NCI-H226 (cell line): ENCODE data around the gene DGKA.
A peak's percentile ranks its signal among the peaks of the same experiment; 100 is the strongest.

Experiments
- DNase-seq: peaks from one replicate; pipeline ENCODE4 v3.0.0-alpha.2; 2015

Gene DGKA

DNA sequence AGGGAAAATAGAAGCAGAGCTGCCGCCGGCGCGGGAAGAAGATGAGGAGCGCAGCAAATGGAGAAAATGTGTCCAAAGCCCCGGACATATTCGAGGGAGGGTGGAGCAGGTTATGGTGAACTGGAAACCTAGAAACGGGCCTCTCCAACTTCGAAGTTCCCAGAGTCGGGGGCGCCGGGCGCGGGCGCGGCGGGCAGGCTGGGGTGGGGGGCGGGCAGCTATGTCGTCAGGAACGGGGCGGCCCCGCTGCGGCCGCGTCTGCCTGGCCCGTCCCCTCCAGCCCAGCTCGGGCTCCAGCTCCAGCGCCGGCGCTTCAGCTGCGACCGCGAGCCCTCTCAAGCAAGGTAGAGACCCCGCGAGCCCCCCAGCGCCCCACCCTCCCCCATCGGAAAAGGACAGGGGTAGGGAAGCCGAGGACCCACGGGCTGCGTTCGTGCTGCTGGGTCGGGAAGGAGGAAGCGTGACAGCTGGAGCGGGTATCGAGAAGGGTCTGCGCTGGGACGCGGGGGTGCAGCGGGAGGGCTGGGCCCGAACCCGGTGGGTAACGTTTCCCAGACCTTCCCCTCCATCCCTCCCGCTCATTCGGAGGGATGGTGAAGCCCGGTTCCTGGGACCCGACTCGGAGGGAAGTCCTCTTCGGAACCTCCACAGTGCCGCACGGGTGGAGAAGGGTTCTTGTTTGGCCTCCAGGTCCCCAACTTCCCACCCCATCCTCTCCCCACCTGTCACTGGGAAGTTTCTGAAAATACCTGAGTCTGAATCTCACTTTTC, 1.0 kb downstream of the DGKA start:
- DNase-seq = peak; percentile 28

DNA sequence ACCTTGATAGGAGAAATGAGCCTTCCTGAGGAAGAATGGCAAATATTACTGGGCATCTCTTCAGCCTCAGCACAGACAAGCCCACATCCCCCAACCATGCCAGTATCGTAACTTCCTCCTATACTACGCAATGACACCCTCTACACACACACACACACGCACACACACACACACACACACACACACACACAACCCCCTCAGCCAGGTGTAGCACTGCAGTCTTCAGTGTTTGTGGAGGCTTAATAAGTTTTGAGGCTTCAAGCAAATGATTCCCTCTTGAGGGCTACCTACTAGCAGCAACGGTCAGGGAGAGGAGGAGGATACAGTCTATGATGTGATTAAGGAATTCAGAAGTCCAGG, 1.6 kb downstream of the DGKA start:
- DNase-seq = no peak

DNA sequence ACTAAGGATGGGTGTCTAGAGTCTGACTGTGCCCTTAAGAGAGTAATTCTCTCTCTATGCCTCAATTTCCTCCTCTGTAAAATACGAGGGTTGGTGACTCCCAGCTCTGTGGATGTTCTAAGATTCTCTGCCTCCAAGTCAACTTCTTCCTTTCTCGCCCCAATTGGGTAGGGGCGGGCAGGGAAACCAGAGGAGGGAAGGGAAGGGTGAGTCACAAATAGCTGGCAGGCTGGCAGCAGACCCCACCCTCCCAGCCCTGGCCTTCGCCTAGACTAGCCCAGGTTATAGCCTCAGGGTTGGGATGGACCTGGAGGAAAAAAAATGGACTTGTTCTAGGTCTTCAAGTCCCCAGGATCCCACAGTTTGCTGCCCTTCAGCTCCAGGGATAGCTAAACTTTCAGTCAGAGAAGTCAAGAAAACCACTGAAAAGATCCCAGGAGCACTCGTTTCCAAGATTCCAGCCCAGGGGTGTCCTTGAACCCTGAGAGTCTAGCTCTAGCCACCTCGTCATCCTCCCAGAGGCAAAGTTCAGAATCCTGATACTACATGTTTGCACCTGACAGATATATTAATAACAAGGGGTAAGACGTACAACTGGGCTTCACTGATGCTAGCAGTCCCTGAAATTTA, 2.3 kb downstream of the DGKA start:
- DNase-seq = peak; percentile 86

DNA sequence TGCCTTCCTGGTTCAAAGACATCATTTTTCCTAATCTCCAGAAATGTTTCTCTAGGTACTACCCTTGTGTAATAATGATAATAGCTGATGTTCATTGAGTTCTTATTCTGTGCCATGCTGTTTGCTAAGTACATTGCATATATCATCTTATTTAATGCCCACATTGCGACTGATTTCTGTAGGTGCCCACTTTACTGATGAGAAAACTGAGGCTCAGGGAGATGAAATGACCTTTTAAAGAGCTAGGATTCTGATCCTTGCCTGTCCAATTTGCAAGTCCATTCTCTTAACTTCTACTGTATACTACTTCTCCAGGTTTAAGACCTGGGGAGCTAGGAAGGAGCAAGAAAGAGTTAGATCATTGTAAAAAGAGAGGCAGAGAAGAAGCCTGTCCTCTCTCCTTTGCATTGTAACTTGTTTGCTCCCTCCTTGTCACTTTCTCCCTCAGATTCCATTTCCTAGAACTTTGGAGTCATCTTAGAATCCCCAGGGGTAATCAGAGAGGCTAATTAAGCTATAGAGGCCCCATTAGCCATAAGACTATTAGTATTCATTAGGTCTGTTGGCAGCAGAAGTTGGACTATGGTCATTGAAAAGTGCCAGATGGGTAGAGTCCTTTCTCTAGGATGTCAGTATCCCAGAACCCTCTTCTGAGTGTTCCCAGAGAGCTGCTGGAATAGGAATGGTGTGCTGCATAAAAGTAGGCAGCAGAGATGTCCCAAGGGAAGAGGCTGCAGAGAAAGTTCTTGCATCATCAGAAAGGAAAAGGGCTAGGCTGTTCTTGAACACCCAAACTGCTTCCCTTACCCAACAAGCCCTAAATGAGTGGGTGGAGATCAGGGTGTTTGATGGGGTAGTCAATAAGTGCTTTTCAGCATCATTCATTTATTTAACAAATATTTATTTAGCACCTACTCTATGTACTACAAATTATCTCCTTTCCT, 3.1 kb downstream of the DGKA start:
- DNase-seq = no peak

DNA sequence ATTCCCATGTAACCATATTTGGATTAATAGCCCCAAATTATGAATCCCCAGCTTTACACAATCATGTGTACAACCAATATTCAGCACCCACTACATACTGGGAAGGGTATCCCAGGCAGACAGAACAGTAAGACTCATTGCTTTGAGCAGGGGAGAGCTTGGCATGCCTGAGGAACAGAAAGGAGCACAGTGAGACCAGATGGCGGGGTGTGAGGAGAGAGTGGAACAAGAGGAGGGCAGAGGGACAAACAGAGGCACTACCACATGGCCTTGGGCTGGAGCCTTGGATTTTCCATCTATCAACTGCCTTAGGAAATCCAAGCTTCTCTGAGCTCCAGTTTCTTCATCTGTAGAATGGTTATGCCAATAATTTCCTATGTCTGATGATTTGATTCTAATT, 3.8 kb downstream of the DGKA start:
- DNase-seq = no peak

DNA sequence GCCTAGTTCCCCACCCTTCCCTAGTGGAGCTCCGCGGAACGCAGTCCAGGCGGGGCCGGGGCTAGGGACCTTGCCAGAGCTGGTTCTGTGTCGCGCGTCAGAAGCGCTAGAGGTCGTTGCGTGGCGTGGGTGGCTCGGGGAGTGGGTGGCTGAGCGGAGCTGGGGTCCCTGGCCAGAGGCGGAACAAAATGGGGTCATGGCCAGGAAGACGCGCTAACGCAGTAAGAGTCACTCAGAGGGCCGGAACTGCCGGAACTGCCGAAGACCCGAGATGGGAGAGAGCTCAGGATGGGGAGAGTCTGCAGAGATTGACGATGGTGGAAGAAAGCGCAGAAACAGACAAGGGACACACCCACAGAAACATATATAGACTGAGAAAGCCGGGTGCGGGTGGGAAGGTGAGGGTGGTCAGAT, 4.8 kb downstream of the DGKA start:
- no peak for DNase-seq

DNA sequence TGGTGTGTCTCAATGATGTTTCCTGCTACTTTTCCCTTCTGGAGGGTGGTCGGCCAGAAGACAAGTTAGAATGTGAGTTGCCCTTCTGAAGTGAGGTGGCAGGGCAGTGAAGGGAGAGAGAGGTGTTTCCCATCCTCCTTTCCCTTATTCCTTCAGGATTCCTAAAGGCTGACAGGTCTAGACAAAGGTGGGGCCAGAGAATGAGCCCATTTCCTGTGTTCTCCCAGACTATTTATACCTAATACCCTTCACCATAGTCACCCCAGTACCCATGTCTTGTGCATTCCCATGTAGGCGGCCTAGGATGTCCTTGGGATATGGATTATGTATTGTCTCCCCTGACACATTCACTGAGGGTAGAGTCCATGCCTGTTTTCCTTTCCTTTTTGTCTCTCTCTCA, 7.0 kb downstream of the DGKA start:
- DNase-seq = peak; percentile 71

DNA sequence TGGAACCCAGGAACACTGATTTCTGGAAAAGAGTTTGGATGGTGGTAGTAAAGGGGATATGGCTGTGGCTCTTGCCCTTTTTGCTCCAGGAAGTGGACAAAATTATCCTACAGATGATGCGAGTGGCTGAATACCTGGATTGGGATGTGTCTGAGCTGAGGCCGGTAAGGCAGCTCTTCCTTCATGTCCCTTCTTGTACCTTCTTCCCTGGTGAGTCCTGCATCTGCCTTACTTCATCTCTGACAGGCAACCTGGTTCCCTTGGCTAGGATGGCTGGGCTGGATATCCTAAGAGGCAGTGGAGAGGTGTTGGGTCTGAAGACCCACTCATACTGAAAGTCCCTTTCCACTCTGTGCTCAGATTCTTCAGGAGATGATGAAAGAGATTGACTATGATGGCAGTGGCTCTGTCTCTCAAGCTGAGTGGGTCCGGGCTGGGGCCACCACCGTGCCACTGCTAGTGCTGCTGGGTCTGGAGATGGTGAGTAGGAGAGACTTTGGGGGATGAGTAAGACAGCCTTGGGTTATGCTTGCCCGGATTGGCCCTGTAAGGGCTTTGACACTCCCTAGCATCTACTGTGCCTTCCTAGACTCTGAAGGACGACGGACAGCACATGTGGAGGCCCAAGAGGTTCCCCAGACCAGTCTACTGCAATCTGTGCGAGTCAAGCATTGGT, 8.0 kb downstream of the DGKA start:
- DNase-seq = no peak

DNA sequence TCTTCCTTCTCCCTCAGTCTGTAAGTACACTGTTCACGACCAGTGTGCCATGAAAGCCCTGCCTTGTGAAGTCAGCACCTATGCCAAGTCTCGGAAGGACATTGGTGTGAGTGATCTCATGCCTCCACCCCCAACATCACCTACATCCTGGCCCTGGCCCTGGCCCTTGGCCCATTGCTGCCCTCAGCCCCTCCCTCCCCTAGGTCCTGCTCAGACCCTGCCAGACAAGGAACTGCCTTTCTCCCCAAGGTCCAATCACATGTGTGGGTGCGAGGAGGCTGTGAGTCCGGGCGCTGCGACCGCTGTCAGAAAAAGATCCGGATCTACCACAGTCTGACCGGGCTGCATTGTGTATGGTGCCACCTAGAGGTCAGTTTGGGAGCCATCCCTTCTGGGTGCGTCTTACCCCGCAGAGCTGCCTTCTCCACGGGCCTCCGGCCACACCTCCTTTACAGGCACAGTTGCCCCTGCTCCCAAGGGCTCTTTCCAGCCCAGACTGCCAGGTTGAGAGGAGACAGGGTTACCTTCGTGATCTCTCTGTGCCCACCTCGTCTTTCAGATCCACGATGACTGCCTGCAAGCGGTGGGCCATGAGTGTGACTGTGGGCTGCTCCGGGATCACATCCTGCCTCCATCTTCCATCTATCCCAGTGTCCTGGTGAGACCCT, 9.2 kb downstream of the DGKA start:
- peak; percentile 87 for DNase-seq

DNA sequence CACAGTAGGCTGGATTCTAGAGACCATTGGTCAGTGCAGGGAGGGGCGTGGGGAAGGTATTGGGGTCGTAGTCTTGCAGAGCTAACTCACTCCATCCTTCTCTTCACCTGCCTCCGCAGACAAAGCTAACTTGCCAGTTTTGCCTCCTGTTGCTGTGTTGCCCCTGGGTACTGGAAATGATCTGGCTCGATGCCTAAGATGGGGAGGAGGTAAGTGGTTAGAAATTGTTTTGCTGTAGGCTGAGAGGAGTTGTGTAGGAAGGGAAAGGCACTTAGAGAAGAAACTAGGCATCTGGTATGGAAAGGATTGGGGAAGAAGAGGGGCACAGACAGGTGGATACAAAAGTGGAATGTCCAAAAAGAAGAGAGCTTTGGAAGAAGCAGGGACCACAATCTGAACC, 11.1 kb downstream of the DGKA start:
- no peak for DNase-seq

DNA sequence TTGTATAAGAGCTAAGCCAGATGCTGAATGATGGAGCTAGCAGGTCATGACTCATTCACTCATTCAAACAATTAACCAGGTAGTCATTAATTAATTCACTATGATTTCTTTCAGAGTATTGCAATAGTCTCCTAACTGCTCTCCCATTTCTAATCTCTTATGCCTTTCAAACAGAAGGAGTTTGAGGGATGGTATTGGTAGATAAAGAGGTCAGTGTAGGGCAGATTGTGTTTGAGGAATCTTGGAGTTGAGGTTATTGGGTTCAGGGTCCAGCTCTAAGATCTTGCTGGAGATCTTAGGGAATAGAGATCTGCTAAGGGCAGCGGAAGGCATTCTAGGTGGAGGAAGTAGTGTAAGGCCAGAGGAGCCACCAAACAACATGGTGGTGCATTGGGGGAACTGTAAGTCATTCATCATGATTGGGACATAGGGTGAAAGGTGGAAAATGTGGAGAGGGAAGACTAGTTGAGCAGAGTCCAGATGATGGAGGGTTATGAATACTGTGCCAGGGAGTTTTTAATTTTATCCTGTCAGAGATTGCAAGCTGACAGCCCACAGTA, 11.7 kb downstream of the DGKA start:
- DNase-seq = no peak

DNA sequence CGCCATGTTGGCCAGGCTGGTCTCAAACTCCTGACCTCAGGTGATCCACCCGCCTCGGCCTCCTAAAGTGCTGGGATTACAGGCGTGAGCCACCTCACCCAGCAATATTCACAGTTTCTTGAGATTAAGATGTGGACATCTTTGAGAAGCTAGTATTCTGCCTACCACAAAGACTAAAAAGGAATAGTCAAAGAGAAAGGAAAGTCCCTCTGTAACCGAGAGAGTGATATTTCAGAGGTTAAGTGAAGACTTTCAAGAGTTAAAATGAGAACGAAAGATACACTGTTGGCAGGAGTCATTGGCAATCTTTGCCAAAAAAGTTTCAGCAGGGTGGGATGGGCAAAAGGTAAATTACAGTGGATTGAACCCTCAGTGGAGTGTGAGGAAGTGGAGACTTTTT, 15.6 kb downstream of the DGKA start:
- no peak for DNase-seq

DNA sequence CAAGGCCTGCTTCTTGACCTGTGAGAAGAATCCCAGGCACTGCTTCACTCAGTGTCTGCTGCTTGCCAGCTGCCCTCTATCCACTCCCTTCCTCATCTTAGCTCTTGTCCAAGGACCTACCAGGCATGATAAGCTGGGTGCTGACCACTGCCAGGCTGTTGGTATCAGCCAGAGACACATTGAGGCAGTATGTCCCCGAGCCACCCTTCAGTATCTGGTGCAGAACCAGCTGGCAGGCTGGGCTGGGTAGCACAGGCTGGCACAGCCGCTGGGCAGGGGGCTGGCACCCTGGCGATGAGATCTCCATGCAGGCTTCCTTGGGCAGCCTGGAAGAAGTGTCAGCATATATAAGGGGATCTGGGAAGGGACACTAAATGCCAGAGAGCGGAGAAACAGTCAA, 24.4 kb downstream of the DGKA start:
- DNase-seq = no peak

DNA sequence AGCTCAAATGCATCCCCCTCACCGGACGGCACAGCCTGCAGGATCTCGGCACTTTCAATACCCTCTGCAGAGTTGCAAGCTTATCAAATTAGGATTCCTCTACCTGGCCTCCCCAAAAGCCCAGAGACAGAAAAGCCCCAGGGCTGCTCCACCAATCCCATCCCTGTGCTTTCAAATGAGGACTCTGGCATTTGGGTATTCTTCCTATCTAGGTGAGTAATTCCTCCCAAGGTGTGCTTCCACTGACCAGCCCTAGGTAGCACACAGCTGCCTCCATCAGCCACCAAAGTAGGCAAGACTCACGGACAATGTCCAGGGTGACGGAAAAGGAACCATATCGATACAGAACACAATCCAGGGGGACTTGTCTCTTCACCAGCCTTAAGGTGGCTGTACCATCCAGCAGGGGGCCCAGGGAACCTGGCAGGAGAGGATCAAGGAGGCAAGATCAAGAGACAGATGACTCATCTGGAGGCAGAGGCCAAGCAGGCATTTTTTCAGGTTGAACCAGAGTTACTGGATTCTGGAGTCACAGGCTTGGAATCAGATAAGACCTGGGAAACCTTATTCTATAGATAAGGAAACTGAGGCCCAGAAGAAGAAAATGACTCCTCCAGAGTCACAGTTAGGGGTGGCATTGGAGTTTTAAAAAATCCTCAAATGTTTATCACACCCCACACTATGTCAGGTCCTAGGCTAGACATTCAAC, 25.0 kb downstream of the DGKA start:
- DNase-seq = peak; percentile 86

DNA sequence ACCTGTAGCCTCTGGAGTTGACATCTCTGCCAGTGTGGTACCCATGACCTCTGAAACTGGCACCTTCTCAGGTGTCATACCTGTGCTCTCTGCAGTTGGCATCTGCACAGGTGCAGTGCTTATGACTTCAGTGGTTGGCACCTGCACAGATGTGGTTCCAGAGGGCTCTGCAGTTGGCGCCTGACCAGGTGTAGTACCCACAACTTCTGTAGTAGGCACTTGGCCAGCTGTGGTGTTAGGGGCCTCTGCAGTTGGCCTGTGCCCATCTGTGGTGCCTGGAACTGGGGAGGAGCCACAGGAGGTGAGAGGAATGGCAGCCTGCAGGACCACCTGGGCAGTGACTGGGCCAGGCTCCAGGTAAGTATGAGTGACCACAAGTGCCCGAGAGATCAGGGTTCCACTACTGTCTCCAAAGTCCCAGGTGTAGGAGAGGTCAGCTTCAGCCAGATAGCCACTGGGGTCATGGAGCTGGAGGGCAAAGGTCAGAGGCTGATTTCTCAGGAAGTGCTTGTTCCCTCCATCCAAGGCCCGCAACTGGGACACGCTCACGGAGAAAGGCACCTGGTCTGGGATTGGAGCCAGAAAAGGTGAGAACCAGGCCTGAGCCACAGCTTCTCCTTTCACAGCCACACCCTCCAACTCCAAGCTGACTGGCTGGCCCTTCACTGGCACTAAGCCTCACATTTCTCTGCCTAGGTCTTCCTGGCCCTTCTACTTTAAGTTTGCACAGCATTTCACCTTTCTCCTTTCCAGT, 26.3 kb downstream of the DGKA start:
- DNase-seq = no peak

DNA sequence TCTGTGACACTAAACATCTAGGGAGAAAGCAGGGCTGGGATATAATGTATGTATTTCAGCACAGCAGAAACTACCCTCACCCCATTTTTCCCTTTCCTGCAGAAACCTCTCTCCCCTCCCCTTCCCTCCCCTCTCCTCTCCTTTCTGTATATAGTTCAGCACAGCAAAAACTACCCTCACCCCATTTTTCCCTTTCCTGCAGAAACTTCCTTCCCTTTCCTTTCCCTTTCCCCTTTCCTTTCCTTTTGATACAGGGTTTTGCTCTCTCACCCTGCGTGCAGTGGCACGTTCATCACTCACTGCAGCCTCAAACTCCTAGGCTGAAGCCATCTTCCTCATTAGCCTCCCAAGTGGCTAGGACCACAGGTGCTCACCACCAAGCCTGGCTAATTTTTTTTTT, 32.8 kb downstream of the DGKA start:
- DNase-seq = no peak

DNA sequence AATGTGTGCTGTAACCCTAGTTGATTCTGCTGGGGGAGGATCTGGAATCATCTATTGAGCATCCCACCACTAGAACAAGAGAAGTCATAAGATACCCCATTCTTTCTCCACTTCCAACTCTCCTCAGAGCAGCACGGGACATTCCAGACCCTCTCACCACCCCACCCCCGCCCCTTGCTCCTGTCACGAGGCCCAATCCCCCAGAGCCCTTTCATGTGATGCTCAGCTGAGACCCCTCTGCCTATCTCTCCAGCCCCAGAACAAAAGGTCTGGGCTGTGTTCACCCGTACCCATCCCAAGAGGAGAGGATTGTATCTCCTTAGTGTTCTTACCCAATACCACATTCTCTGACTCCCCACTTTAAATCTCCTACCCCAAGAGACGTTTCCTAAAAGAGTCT, 34.3 kb downstream of the DGKA start:
- DNase-seq = no peak

DNA sequence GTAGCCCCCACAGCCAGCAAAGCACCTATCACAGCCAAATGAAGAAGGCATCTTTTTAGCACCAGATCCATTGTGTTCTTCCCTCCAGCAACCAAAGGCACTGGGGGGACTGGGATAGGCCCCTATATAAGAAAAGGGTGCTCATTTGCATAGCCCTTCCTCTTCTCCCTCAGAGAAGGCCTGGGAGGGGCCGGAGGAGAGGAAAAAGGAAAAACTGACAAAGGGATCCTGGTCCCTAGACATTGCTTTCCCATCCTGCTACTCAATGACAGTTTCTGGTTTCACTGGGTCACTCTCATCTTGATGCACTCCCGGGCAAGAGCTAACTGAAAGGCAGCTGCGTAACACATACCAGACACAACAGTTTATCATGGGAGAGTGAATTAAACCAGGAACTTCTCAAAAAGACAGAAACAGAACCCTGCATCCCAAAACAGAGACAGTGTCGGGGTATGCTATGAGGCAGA, 35.0 kb downstream of the DGKA start, which contains the start of gene PMEL:
Gene PMEL (minus strand): TSS at position 102 of the 467 bp plus-strand sequence. CDS start 31 bp downstream, at position 71.
- DNase-seq = no peak

DNA sequence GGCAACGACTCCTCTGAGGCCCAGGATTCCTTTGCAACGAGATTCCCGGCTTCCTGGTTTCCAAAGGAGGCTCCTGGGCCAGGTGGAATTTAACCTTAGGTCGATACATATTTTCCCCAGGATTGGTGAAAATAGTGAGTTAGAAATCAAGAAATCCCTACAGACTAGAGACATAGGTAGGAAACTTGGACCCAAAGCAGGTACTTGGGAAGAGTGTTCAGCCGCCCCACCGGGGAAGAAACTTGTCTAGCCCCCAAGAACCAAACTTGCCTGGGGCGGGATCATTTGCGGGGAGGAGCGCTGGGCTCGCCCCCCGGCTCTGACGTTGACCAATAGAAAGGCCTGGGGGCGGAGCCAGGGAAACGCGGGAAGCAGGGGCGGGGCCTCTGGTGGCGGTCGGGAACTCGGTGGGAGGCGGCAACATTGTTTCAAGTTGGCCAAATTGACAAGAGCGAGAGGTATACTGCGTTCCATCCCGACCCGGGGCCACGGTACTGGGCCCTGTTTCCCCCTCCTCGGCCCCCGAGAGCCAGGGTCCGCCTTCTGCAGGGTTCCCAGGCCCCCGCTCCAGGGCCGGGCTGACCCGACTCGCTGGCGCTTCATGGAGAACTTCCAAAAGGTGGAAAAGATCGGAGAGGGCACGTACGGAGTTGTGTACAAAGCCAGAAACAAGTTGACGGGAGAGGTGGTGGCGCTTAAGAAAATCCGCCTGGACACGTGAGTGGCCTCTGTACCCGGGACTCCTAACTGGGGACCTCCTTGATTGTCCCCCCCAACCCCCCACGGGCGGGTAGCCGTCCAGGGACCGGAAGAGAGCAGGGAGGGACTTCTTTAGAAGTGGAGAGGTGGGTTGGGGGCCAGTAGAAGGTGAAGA, 35.7 kb downstream of the DGKA start, which contains the start of gene CDK2:
Gene CDK2 (plus strand): TSS at position 423 of the 874 bp plus-strand sequence. CDS start 179 bp downstream, at position 602.
- peak; percentile 85 for DNase-seq
